HEK293 (cell line): ENCODE results near the gene SIGLEC1.

ENCODE experiments used
- CTCF ChIA-PET: fragments of 350-600 bp; formaldehyde crosslinking; extraction: SDS; loops from one replicate; lab custom pipeline; 2021; ENCODE audit warnings: antibody characterized with exemption; lab: Yijun Ruan, JAX
- POLR2A ChIA-PET: fragments of 300-600 bp; formaldehyde crosslinking; extraction: SDS; loops from one replicate; lab custom pipeline; 2020; ENCODE audit warnings: antibody characterized with exemption, inconsistent platforms; lab: Yijun Ruan, JAX
- H3K27ac ChIP-seq: fragments of 200-500 bp; sonication (Bioruptor generic); 2 replicates; pipeline ENCODE4 v1.5.1; 2014; ENCODE audit warnings: low read depth, low read length, control low read depth, inconsistent platforms; ENCODE audit errors: extremely low read depth
- H3K36me3 ChIP-seq, 2 experiments: fragments of 200-500 bp in 1 of 2; sonication (Bioruptor generic) in 1 of 2; 1 replicate in 1 of 2; 2 replicates in 1 of 2; pipeline ENCODE4 v1.5.1; 2014 to 2017; ENCODE audit warnings: inconsistent platforms in 2 of 2, low read length in 2 of 2; ENCODE audit not compliant: control insufficient read depth in 2 of 2, insufficient read depth in 1 of 2
- H3K4me1 ChIP-seq: fragments of 200-500 bp; sonication (Bioruptor generic); 2 replicates; pipeline ENCODE4 v1.5.1; 2014; ENCODE audit warnings: mild to moderate bottlenecking, low read length, inconsistent platforms; ENCODE audit not compliant: control insufficient read depth, insufficient read depth
- H3K4me3 ChIP-seq: 2 replicates; pipeline ENCODE4 v1.5.1; 2011; ENCODE audit warnings: low read depth, mild to moderate bottlenecking, control low read depth, low read length, moderate library complexity
- H3K9me3 ChIP-seq: fragments of 200-500 bp; sonication (Bioruptor generic); 2 replicates; pipeline ENCODE4 v1.5.1; 2014; ENCODE audit warnings: low read depth, low read length, inconsistent platforms; ENCODE audit not compliant: control insufficient read depth, insufficient read depth
- GFI1B ChIP-seq: fragments of 450-650 bp; formaldehyde crosslinking; IDR thresholded peaks from 2 replicates; pipeline ENCODE4 v1.5.1; 2016; ENCODE audit warnings: missing biosample characterization, missing genetic modification characterization
- GLIS1 ChIP-seq: fragments of 450-650 bp; formaldehyde crosslinking; IDR thresholded peaks from 2 replicates; pipeline ENCODE4 v1.5.1; 2016; ENCODE audit warnings: missing biosample characterization, missing genetic modification characterization
- KLF17 ChIP-seq: fragments of 450-650 bp; formaldehyde crosslinking; IDR thresholded peaks from 2 replicates; pipeline ENCODE4 v1.5.1; 2016; ENCODE audit warnings: missing biosample characterization, missing genetic modification characterization
- PATZ1 ChIP-seq: fragments of 450-650 bp; formaldehyde crosslinking; IDR thresholded peaks from 2 replicates; pipeline ENCODE4 v1.5.1; 2016; ENCODE audit warnings: missing biosample characterization, missing genetic modification characterization
- PRDM10 ChIP-seq: fragments of 450-650 bp; formaldehyde crosslinking; IDR thresholded peaks from 2 replicates; pipeline ENCODE4 v1.5.1; 2016; ENCODE audit warnings: missing biosample characterization, missing genetic modification characterization
- ZBTB10 ChIP-seq: fragments of 450-650 bp; formaldehyde crosslinking; IDR thresholded peaks from 2 replicates; pipeline ENCODE4 v1.5.1; 2016; ENCODE audit warnings: missing biosample characterization, missing genetic modification characterization
- ZNF112 ChIP-seq: fragments of 450-650 bp; formaldehyde crosslinking; IDR thresholded peaks from 2 replicates; pipeline ENCODE4 v1.5.0; 2017; ENCODE audit warnings: missing biosample characterization, missing genetic modification characterization
- ZNF140 ChIP-seq: fragments of 450-650 bp; formaldehyde crosslinking; IDR thresholded peaks from 2 replicates; pipeline ENCODE4 v1.5.1; 2016; ENCODE audit warnings: missing biosample characterization, missing genetic modification characterization
- ZNF18 ChIP-seq: fragments of 450-650 bp; formaldehyde crosslinking; IDR thresholded peaks from 2 replicates; pipeline ENCODE4 v1.5.1; 2016; ENCODE audit warnings: missing biosample characterization, missing genetic modification characterization
- ZNF19 ChIP-seq: fragments of 450-650 bp; formaldehyde crosslinking; IDR thresholded peaks from 2 replicates; pipeline ENCODE4; 2016; ENCODE audit warnings: missing biosample characterization, missing genetic modification characterization, low read depth
- ZNF211 ChIP-seq: fragments of 450-650 bp; formaldehyde crosslinking; IDR thresholded peaks from 2 replicates; pipeline ENCODE4 v1.5.1; 2016; ENCODE audit warnings: low read depth, missing biosample characterization, missing genetic modification characterization
- ZNF302 ChIP-seq: fragments of 450-650 bp; formaldehyde crosslinking; IDR thresholded peaks from 2 replicates; pipeline ENCODE4 v1.5.1; 2016; ENCODE audit warnings: missing biosample characterization, missing genetic modification characterization, low read depth
- ZNF341 ChIP-seq: fragments of 450-650 bp; formaldehyde crosslinking; IDR thresholded peaks from 2 replicates; pipeline ENCODE4; 2016; ENCODE audit warnings: low read depth, missing biosample characterization, missing genetic modification characterization
- ZNF513 ChIP-seq: fragments of 450-650 bp; IDR thresholded peaks from 2 replicates; pipeline ENCODE4 v1.5.1; 2018; ENCODE audit warnings: missing biosample characterization, missing genetic modification characterization
- ZNF580 ChIP-seq: fragments of 450-650 bp; formaldehyde crosslinking; IDR thresholded peaks from 2 replicates; pipeline ENCODE4 v1.5.1; 2016; ENCODE audit warnings: missing biosample characterization, missing genetic modification characterization

SIGLEC1 gene

GRCh38 chr20:3741836-3742458, 29.5 kb upstream of the SIGLEC1 start (continued):
- TF ChIP-seq ZBTB10 (tag by site-specific recombination) (no peak), ZNF302 (tag by site-specific recombination) (no peak), ZNF112 (tag by site-specific recombination) (no peak), GFI1B (tag by site-specific recombination) (no peak), ZNF140 (0 out of 2 replicates have a peak, but pooled peaks have one; percentile 2), ZNF341 (tag by site-specific recombination) (peak; percentile 54), ZNF211 (no peak)

GRCh38 chr20:3740615-3741301, 28.4 kb upstream of the SIGLEC1 start:
- CTCF ChIA-PET, result interaction anchor here (0.9 to 3.0 kb wide), 5 partner anchors 9 to 30 kb away, joined by 6 to 17 read pairs (median 7); no protein-coding TSS in a partner anchor
- Histone ChIP-seq H3K4me3 (no peak overlapping the region), H3K27ac (no peak overlapping the region), H3K9me3 (no peaks in the 10 kb centered on the region)
- TF ChIP-seq GLIS1 (tag by site-specific recombination) (no peak), PATZ1 (tag by site-specific recombination) (no peak), ZNF19 (tag by site-specific recombination) (no peak), KLF17 (no peak), PRDM10 (tag by site-specific recombination) (no peak), ZNF580 (tag by site-specific recombination) (no peak), ZNF18 (tag by site-specific recombination) (no peak), ZNF513 (tag by site-specific recombination) (no peak)
- TF ChIP-seq, all 188 proteins: peak for 0
- POLR2A ChIA-PET, result interaction anchor here (0.7 kb wide), 1 partner anchor 12 kb away, joined by 3 read pairs; no protein-coding TSS in a partner anchor
- Histone ChIP-seq H3K4me1 (peaks cover 10% of the 10 kb centered on the region; the same call in 1 of the 2 replicates), H3K36me3 (no peaks in the 10 kb centered on the region)
